Erythroblast (primary cell): ENCODE measurements around the gene ZEB2.
"Not testable (repeated sequence)": the region's sequence is repeated elsewhere in the genome, so short reads cannot be mapped to it uniquely, and the experiment has no call there.

Experiments used
- GATA1 ChIP-seq: IDR thresholded peaks from 2 replicates; pipeline ENCODE4 v1.6.1; 2011; ENCODE audit warnings: low read depth, mild to moderate bottlenecking, control low read depth, low read length, moderate library complexity
- POLR2A ChIP-seq: IDR thresholded peaks from 2 replicates; pipeline ENCODE4 v1.6.1; 2011; ENCODE audit warnings: mild to moderate bottlenecking, low read length

DNA sequence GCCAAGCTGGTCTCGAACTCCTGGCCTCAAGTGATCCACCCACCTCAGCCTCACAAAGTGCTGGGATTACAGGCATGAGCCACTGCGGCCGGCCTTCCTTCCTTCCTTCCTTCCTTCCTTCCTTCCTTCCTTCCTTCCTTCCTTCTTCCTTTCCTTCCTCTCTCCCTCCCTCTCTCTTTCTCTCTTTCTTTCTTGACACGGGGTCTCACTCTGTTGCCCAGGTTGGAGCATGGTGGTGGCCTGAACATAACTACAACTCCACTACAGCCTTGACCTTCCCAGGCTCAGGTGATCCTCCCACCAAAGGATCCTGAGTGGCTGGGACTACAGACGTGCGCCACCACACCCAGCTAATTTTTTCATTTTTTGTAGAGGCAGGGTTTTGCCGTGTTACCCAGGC is 155.7 kb downstream of the ZEB2 start:
- not testable (repeated sequence) for TF ChIP-seq GATA1, POLR2A
